ENCODE data around the gene EPHA5.

The EPHA5 gene

GRCh38 chr4:65670331-65671031 lies at the start of gene EPHA5:
TSS of gene EPHA5 (minus strand) at chr4:65670489. CDS start at chr4:65669742, 747 bp downstream.
- peak; percentile 56 for DNase-seq (ENCODE audit: low read depth)
- H3K4me3 ChIP-seq (ENCODE audit: control insufficient read depth, low read depth, low read length): peak within 1 kb of the TSS; percentile 38
- no peak for TF ChIP-seq CTCF (conservative IDR thresholded peaks at IDR 0.05; ENCODE audit: control insufficient read depth, insufficient read depth, low read depth, low read length)

DNA sequence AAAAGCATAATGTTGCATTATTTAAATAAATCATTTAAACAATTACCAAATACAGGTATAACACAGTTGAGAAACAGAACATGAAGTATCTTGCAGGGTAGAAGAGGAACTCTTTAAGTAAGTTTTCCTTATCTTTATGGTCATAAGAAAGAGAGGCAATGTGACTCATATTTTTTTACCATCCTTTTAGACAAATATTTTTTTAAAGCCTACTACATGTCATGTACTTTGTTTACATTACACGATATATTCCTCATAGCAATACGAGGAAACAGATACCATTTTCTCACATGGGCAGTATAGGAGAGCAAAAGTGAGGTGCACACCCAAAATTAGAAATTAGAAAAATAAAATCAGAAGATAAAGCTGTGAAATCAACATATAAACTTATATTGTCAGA lies 49.3 kb upstream of the EPHA5 start:
- DNase-seq (ENCODE audit: low read depth): no peak
- TF ChIP-seq CTCF (conservative IDR thresholded peaks at IDR 0.05; ENCODE audit: control insufficient read depth, insufficient read depth, low read depth, low read length): no peak
- no peak overlapping the region for H3K4me3 ChIP-seq (ENCODE audit: control insufficient read depth, low read depth, low read length)

DNA sequence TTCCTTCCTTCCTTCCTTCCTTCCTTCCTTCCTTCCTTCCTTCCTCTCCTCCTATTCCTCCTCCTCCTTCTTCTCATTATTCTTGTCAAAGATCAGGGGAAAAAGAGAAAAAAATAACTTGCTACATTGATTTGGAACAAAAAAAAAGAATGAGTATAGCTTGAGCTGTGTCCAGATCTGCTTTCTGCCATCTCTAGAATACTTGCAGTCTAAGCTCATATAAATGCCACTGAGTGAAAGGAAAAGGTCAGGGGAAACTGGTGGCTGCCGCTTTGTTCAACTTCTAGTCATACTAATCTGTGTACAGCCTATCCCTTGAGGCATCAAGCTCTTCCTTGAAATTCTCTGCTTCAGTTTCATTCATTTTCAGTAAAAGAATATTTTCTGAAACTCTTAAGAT lies 28.3 kb upstream of the EPHA5 start:
- H3K4me3 ChIP-seq (ENCODE audit: control insufficient read depth, low read depth, low read length): no peak overlapping the region
- DNase-seq (ENCODE audit: low read depth): no peak
- no peak for TF ChIP-seq CTCF (conservative IDR thresholded peaks at IDR 0.05; ENCODE audit: control insufficient read depth, insufficient read depth, low read depth, low read length)

DNA sequence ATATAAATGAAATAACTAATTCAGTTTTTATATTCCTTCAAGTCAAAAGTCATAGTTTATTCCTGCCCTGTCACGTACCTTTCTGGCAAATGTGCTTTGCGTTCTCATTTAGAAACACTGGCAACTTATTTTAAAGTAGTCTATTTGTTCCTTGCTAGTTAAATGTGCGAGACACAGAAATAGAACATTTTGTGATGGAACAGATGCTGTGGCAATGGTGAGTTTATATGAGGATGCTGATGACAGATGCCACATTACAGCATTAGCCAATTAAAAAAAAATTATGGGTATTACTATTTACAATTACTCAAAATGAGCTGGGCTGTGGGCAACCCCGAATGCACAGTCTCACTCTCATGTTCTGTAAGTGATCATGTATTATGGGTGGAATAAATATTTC lies 26.1 kb upstream of the EPHA5 start:
- H3K4me3 ChIP-seq (ENCODE audit: control insufficient read depth, low read depth, low read length): no peak overlapping the region
- no peak for TF ChIP-seq CTCF (conservative IDR thresholded peaks at IDR 0.05; ENCODE audit: control insufficient read depth, insufficient read depth, low read depth, low read length)

GRCh38 chr4:65671372-65671771 lies 1.1 kb upstream of the EPHA5 start:
- no peak overlapping the region for H3K4me3 ChIP-seq (ENCODE audit: control insufficient read depth, low read depth, low read length)
- TF ChIP-seq CTCF (conservative IDR thresholded peaks at IDR 0.05; ENCODE audit: control insufficient read depth, insufficient read depth, low read depth, low read length): no peak
- no peak for DNase-seq (ENCODE audit: low read depth)

More for the DNA sequence above, 26.1 kb upstream of the EPHA5 start:
- DNase-seq (ENCODE audit: low read depth): no peak

- H3K4me3 ChIP-seq (ENCODE audit: control insufficient read depth, low read depth, low read length): peak overlapping the region; percentile 38
- DNase-seq (ENCODE audit: low read depth): no peak
- no peak for TF ChIP-seq CTCF (conservative IDR thresholded peaks at IDR 0.05; ENCODE audit: control insufficient read depth, insufficient read depth, low read depth, low read length)
These were observed 314 bp downstream of the EPHA5 start for GRCh38 chr4:65670020-65670330.

Measured in fibroblast of mammary gland (primary cell).